Measurements from ENCODE around the gene CRYGA. TPM values are rescaled to one million over a fixed set of nuclear protein-coding genes. Genes with fewer than 3 reads are reported as not detected.

The CRYGA gene
- total and polyA plus RNA-seq, 10 donors, result not detected

DNA sequence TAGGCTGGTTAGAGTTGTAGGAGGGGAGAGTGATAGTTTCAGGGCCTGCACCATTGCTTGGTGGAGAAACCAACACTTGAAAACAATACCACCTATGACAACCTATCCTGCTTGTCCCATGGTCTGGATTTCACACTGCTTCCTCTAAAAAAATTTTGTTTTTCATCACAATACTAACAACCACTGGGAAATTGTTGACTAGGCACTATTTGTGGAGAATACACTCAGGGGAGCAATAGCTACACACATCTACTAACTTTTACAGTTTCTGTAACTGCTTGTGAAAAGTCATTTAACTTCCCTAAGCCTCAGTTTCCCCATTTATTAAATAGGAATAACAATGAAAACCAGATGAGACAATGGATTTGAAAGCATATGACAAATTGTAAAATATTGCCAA is 13.3 kb downstream of the CRYGA start:
- intact Hi-C loops (cut with DNase I; ENCODE audit: low total_unique reads), result no loop called here
- Histone ChIP-seq H3K27me3 (replicated peaks in 1 of 7) (no peaks in the 10 kb centered on the region), H3K27ac (no peak overlapping the region), H3K4me1 (no peaks in the 10 kb centered on the region), H3K4me3 (no peak overlapping the region), H3K36me3 (no peaks in the 10 kb centered on the region), H3K9me3 (peaks cover 0 to 13% (median 6%) of the 10 kb centered on the region in 8 donors)
- TF ChIP-seq CTCF (IDR thresholded peaks at IDR 0.05 in 8 of 11, conservative IDR thresholded peaks at IDR 0.05 in 3 of 11), result no peak
- no peak for TF ChIP-seq POLR2AphosphoS5 (IDR thresholded peaks at IDR 0.05)
- TF ChIP-seq POLR2A (IDR thresholded peaks at IDR 0.05), result no peak
- no peak for DNase-seq

GRCh38 chr2:208148803-208149202 is 14.6 kb downstream of the CRYGA start:
- H3K27me3 ChIP-seq (replicated peaks in 1 of 7), result no peaks in the 10 kb centered on the region
- H3K27ac ChIP-seq, result no peak overlapping the region
- no peaks in the 10 kb centered on the region for H3K4me1 ChIP-seq
- peaks cover 0 to 13% (median 6%) of the 10 kb centered on the region in 8 donors for H3K9me3 ChIP-seq
- intact Hi-C loops (cut with DNase I; ENCODE audit: low total_unique reads), result no loop called here
- no peak for TF ChIP-seq POLR2A (IDR thresholded peaks at IDR 0.05)
- TF ChIP-seq CTCF (IDR thresholded peaks at IDR 0.05 in 8 of 11, conservative IDR thresholded peaks at IDR 0.05 in 3 of 11), result no peak
- TF ChIP-seq POLR2AphosphoS5 (IDR thresholded peaks at IDR 0.05), result no peak
- no peak for DNase-seq
- no peak overlapping the region for H3K4me3 ChIP-seq
- H3K36me3 ChIP-seq, result no peaks in the 10 kb centered on the region
- WGBS, 5 donors, result 72 to 94% (median 85%) methylated on average over 2 of the region's 2 CpGs

DNA sequence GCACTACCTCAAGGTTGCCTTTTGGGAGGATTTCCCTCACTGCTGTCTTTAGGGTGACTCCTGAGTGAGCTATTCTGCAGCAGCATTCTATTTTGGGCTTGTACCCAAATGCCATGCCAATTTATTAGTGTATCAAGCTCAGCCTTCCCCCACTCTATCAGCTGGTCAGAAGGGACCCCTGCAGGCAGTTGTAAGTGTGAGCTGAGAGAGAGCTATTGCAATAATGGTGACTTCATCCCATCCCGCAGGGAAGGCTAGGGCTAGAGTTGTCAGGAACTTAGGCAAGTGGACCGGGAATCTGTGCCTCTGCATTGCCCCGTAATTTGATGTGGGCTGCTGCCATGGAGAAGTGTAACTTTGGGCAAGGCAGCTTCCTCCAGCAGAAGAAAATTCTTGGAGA is 15.6 kb downstream of the CRYGA start:
- no peak for DNase-seq
- 82 to 90% (median 87%) methylated on average over 3 of the region's 3 CpGs for WGBS, 5 donors

GRCh38 chr2:208147008-208147407 is 16.4 kb downstream of the CRYGA start:
- no peak for TF ChIP-seq POLR2A (IDR thresholded peaks at IDR 0.05)
- TF ChIP-seq CTCF (IDR thresholded peaks at IDR 0.05 in 8 of 11, conservative IDR thresholded peaks at IDR 0.05 in 3 of 11), result no peak
- TF ChIP-seq POLR2AphosphoS5 (IDR thresholded peaks at IDR 0.05), result no peak
- Histone ChIP-seq H3K4me1 (no peaks in the 10 kb centered on the region), H3K4me3 (no peak overlapping the region), H3K27ac (no peak overlapping the region), H3K36me3 (no peaks in the 10 kb centered on the region), H3K9me3 (peaks cover 0 to 11% (median 6%) of the 10 kb centered on the region in 8 donors), H3K27me3 (replicated peaks in 1 of 7) (no peaks in the 10 kb centered on the region)
- no peak for DNase-seq
- intact Hi-C loops (cut with DNase I; ENCODE audit: low total_unique reads), result no loop called here

More for the DNA sequence above, 15.6 kb downstream of the CRYGA start:
- no peak overlapping the region for H3K27ac ChIP-seq
- H3K4me3 ChIP-seq, result no peak overlapping the region
- peaks cover 0 to 13% (median 6%) of the 10 kb centered on the region in 8 donors for H3K9me3 ChIP-seq
- H3K36me3 ChIP-seq, result no peaks in the 10 kb centered on the region
- H3K4me1 ChIP-seq, result no peaks in the 10 kb centered on the region
- TF ChIP-seq POLR2A (IDR thresholded peaks at IDR 0.05), result no peak
- TF ChIP-seq CTCF (IDR thresholded peaks at IDR 0.05 in 8 of 11, conservative IDR thresholded peaks at IDR 0.05 in 3 of 11), result no peak
- TF ChIP-seq POLR2AphosphoS5 (IDR thresholded peaks at IDR 0.05), result no peak
- intact Hi-C loops (cut with DNase I; ENCODE audit: low total_unique reads), result no loop called here
- H3K27me3 ChIP-seq (replicated peaks in 1 of 7), result no peaks in the 10 kb centered on the region

Measured in spleen (tissue), 11 donors.